GM13976 (cell line): Measurements from ENCODE around the gene SH2D4B.

ENCODE experiments used
- DNase-seq: peaks from one replicate; pipeline ENCODE4 v3.0.0; 2012; ENCODE audit warnings: low spot score
- CTCF ChIP-seq: IDR thresholded peaks from 2 replicates; pipeline ENCODE4 v1.5.1; 2012; ENCODE audit warnings: borderline replicate concordance, mild to moderate bottlenecking; ENCODE audit not compliant: insufficient read depth; ENCODE audit errors: extremely low read depth, missing control alignments, control extremely low read depth
- in situ Hi-C: fragments of 300-500 bp; cut with MboI; formaldehyde crosslinking; loops from one replicate; pipeline ENCODE4 v1.12.0; 2022; ENCODE audit warnings: low sequenced_read_pairs, mixed read lengths, inconsistent platforms; ENCODE audit not compliant: unreplicated experiment

Gene SH2D4B

GRCh38 chr10:80493522-80494051, 44.1 kb upstream of the SH2D4B start:
- in situ Hi-C loops, result no loop called here
- TF ChIP-seq CTCF, result no peak
- no peak for DNase-seq

GRCh38 chr10:80496555-80497172, 41.0 kb upstream of the SH2D4B start:
- TF ChIP-seq CTCF, result no peak
- in situ Hi-C loops, result no loop called here
- no peak for DNase-seq

- in situ Hi-C loops, result no loop called here
- no peak for DNase-seq
- no peak for TF ChIP-seq CTCF
Observed at GRCh38 chr10:80497187-80498077, 40.3 kb upstream of the SH2D4B start.

- no peak for DNase-seq
- in situ Hi-C loops, result no loop called here
- no peak for TF ChIP-seq CTCF
Observed at GRCh38 chr10:80498078-80498832, 39.4 kb upstream of the SH2D4B start.

GRCh38 chr10:80498833-80499741, 38.6 kb upstream of the SH2D4B start:
- DNase-seq, result no peak
- in situ Hi-C loops, result no loop called here
- TF ChIP-seq CTCF, result no peak
